A549 (cell line): Measurements from ENCODE around the gene ZNF853. TPM values are rescaled to one million over a fixed set of nuclear protein-coding genes. Genes with fewer than 3 reads are reported as not detected.
"Not testable (repeated sequence)": the region's sequence is repeated elsewhere in the genome, so short reads cannot be mapped to it uniquely, and the experiment has no call there.

Experiments used
- ATAC-seq, 2 experiments: fragments of 200-7000 bp in 1 of 2; fragments of >200 bp in 1 of 2; cut with Nextera tagmentation in 1 of 2; cut with Tn5 transposase in 1 of 2; 3 replicates each; pipeline versions ENCODE4 v1.8.0 to v1.9.1; 2018 to 2020; ENCODE audit warnings: mild to moderate bottlenecking in 1 of 2, moderate library complexity in 1 of 2
- CTCF ChIA-PET: fragments of 300-600 bp; sonication (Branson Sonifier 250); formaldehyde crosslinking; extraction: SDS; loops from one replicate; lab custom pipeline; 2021; ENCODE audit warnings: antibody characterized with exemption, inconsistent platforms; lab: Yijun Ruan, JAX
- POLR2A ChIA-PET: fragments of 350-600 bp; formaldehyde crosslinking; extraction: SDS; loops from one replicate; lab custom pipeline; 2021; ENCODE audit warnings: antibody characterized with exemption, inconsistent platforms; lab: Yijun Ruan, JAX
- DNase-seq, 2 experiments: peaks; one replicate each; pipeline versions ENCODE4 v3.0.0 to v3.0.0-alpha.2; 2011 to 2016; ENCODE audit warnings: low read depth in 1 of 2, low spot score in 1 of 2
- FAIRE-seq: peaks from 2 replicates; lab custom pipeline; 2011; peaks lifted over from hg19 to GRCh38; lab: Jason Lieb, UNC
- H3K27ac ChIP-seq, 2 experiments: fragments of >200 bp; sonication (Bioruptor Twin); formaldehyde crosslinking; 3 replicates each; pipeline ENCODE4 v1.5.1; 2016 to 2017
- H3K4me1 ChIP-seq: fragments of >200 bp; sonication (Bioruptor Twin); formaldehyde crosslinking; 3 replicates; pipeline ENCODE4 v1.6.1; 2016
- H3K4me2 ChIP-seq: fragments of >200 bp; sonication (Bioruptor Twin); formaldehyde crosslinking; 3 replicates; pipeline ENCODE4 v1.6.1; 2016
- H3K4me3 ChIP-seq: fragments of >200 bp; sonication (Bioruptor Twin); formaldehyde crosslinking; 3 replicates; pipeline ENCODE4 v1.5.1; 2016
- H3K9me3 ChIP-seq: fragments of >200 bp; sonication (Bioruptor Twin); formaldehyde crosslinking; 3 replicates; pipeline ENCODE4 v1.6.1; 2016
- BHLHE40 ChIP-seq: IDR thresholded peaks from 2 replicates; pipeline ENCODE4 v1.6.1; 2012; ENCODE audit warnings: low read depth, low read length, inconsistent platforms
- ESRRA ChIP-seq: fragments of 150-350 bp; IDR thresholded peaks from 2 replicates; pipeline ENCODE4 v1.6.1; 2014; ENCODE audit warnings: mild to moderate bottlenecking, low read length, borderline replicate concordance
- HDAC2 ChIP-seq: fragments of 200-600 bp; sonication (generic); IDR thresholded peaks from 2 replicates; pipeline ENCODE4 v1.6.1; 2016
- JUN ChIP-seq, 2 experiments: fragments of >200 bp; sonication (Bioruptor Twin); formaldehyde crosslinking; IDR thresholded peaks; 2 replicates in 1 of 2; 3 replicates in 1 of 2; pipeline ENCODE4 v1.6.1; 2016 to 2017
- KDM1A ChIP-seq: fragments of 200-600 bp; sonication (generic); IDR thresholded peaks from 2 replicates; pipeline ENCODE4 v1.6.1; 2016; ENCODE audit warnings: low read depth, mild to moderate bottlenecking
- MAFK ChIP-seq: fragments of 450-650 bp; IDR thresholded peaks from 2 replicates; pipeline ENCODE4 v1.6.1; 2014; ENCODE audit not compliant: partially characterized antibody
- MYC ChIP-seq: IDR thresholded peaks from 2 replicates; pipeline ENCODE4 v1.6.1; 2012; ENCODE audit warnings: mild to moderate bottlenecking, inconsistent platforms, low read length, improper control_type of control experiment, borderline replicate concordance
- PBX3 ChIP-seq: IDR thresholded peaks from 2 replicates; pipeline ENCODE4 v1.6.1; 2012
- PHF8 ChIP-seq: fragments of 200-600 bp; sonication (generic); IDR thresholded peaks from 2 replicates; pipeline ENCODE4 v1.6.1; 2016; ENCODE audit warnings: low read depth, mild to moderate bottlenecking, antibody characterized with exemption, moderate library complexity, borderline replicate concordance
- POLR2AphosphoS2 ChIP-seq: conservative IDR thresholded peaks from 2 replicates; pipeline ENCODE4 v1.6.1; 2012; ENCODE audit warnings: low read length, improper control_type of control experiment, inconsistent platforms
- RARB ChIP-seq: fragments of 250-450 bp; sonication (Bioruptor Pico); IDR thresholded peaks from 2 replicates; pipeline ENCODE4 v1.8.0; 2021; ENCODE audit warnings: mild to moderate bottlenecking, moderate library complexity
- RFX5 ChIP-seq: fragments of 450-650 bp; IDR thresholded peaks from 2 replicates; pipeline ENCODE4 v1.7.1; 2014; ENCODE audit warnings: antibody characterized with exemption, mild to moderate bottlenecking, moderate library complexity
- TP53 ChIP-seq: fragments of 250-450 bp; sonication (Bioruptor Pico); IDR thresholded peaks from 2 replicates; pipeline ENCODE4 v1.5.0; 2021; ENCODE audit warnings: mild to moderate bottlenecking, moderate library complexity
- WGBS: methylation state at CpG from one replicate; pipeline ENCODE4 v1.1.6; 2017; ENCODE audit errors: missing lambda C conversion rate; 5-methylcytosine and 5-hydroxymethylcytosine counted together
- polyA plus RNA-seq, 4 experiments: library from polyadenylated mRNA; depleted of rRNA in 3 of 4; stranded (reverse); fragments of >200 nt; fragmentation: RNase III in 1 of 4; extraction: RNeasy Plus Mini Kit Qiagen cat#74134 plus additional on column Dnase treatment in 1 of 4; gene quantifications; 2 replicates in 3 of 4; 3 replicates in 1 of 4; pipeline ENCODE4 v1.2.3, GENCODE V29; 2011 to 2017
- TF ChIP-seq, protein P1 (sequence below): fragments of >200 bp; sonication (Bioruptor Twin); formaldehyde crosslinking; IDR thresholded peaks from 3 replicates; pipeline ENCODE4 v1.5.1; 2016
- TF ChIP-seq, protein P2 (sequence below): fragments of 150-350 bp; IDR thresholded peaks from 2 replicates; pipeline ENCODE4 v1.6.1; 2014; ENCODE audit warnings: low read depth, mild to moderate bottlenecking, low read length

Gene ZNF853
- polyA plus RNA-seq, 2 of the 4 experiments (the other 2 are of a cell fraction) = 1.8 to 2.2 TPM

GRCh38 chr7:6579446-6579845 lies 36.0 kb upstream of the ZNF853 start:
- 98% methylated on average over 4 of the region's 4 CpGs for WGBS
- peak; percentile 31 to 38; a peak in 3 of 6 replicates for ATAC-seq

DNA sequence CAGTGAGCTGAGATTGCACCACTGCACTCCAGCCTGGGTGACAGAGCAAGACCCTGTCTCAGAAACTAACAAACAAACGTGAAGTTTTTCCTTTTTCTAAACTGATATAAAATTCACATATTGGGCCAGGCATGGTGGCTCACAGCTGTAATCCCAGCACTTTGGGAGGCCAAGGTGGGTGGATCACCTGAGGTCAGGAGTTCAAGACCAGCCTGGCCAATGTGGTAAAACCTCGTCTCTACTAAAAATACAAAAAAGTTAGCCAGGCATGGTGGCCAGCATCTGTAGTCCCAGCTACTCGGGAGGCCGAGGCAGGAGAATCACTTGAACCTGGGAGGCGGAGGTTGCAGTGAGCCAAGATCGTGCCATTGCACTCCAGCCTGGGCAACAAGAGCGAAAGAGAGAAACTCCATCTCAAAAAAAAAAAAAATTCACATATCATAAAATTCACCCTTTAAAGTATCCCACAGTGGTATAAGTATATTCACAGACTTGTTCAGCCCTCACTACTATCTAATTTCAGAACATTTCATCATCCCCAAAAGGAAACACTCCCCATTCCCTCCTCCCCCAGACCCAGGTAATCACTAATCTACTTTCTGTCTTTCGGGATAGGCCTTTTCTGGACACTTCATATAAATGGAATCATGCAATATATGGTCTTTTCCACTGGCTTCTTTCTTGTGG lies 29.5 kb upstream of the ZNF853 start:
- POLR2A ChIA-PET, H3K4me3 ChIP-seq, H3K4me2 ChIP-seq, ATAC-seq, FAIRE-seq, DNase-seq, H3K9me3 ChIP-seq, H3K27ac ChIP-seq, H3K4me1 ChIP-seq: not testable (repeated sequence)
- CTCF ChIA-PET = interaction anchor here (1.1 to 1.2 kb wide), 2 partner anchors 11 to 33 kb away, joined by 3 to 4 read pairs; no protein-coding TSS in a partner anchor
- 87% methylated on average over 8 of the region's 8 CpGs for WGBS

More at GRCh38 chr7:6579446-6579845, 36.0 kb upstream of the ZNF853 start:
- POLR2A ChIA-PET = no interaction called here
- H3K4me1 ChIP-seq = peaks cover 20% of the 10 kb centered on the region
- TF ChIP-seq, protein P1, sequence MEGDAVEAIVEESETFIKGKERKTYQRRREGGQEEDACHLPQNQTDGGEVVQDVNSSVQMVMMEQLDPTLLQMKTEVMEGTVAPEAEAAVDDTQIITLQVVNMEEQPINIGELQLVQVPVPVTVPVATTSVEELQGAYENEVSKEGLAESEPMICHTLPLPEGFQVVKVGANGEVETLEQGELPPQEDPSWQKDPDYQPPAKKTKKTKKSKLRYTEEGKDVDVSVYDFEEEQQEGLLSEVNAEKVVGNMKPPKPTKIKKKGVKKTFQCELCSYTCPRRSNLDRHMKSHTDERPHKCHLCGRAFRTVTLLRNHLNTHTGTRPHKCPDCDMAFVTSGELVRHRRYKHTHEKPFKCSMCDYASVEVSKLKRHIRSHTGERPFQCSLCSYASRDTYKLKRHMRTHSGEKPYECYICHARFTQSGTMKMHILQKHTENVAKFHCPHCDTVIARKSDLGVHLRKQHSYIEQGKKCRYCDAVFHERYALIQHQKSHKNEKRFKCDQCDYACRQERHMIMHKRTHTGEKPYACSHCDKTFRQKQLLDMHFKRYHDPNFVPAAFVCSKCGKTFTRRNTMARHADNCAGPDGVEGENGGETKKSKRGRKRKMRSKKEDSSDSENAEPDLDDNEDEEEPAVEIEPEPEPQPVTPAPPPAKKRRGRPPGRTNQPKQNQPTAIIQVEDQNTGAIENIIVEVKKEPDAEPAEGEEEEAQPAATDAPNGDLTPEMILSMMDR = no peak
- TF ChIP-seq JUN (IDR thresholded peaks at IDR 0.05) = no peak
- TF ChIP-seq KDM1A = no peak
- peak; percentile 62 for TF ChIP-seq MAFK
- TF ChIP-seq, protein P2, sequence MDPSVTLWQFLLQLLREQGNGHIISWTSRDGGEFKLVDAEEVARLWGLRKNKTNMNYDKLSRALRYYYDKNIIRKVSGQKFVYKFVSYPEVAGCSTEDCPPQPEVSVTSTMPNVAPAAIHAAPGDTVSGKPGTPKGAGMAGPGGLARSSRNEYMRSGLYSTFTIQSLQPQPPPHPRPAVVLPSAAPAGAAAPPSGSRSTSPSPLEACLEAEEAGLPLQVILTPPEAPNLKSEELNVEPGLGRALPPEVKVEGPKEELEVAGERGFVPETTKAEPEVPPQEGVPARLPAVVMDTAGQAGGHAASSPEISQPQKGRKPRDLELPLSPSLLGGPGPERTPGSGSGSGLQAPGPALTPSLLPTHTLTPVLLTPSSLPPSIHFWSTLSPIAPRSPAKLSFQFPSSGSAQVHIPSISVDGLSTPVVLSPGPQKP = no peak
- TF ChIP-seq RFX5 = no peak
- TF ChIP-seq POLR2AphosphoS2 = no peak
- no peak for TF ChIP-seq PBX3
- TF ChIP-seq MYC = no peak
- TF ChIP-seq, all 56 proteins: peak for 1
- peak in 1 of 2 experiments; percentile 61 for DNase-seq
- Histone ChIP-seq H3K9me3 (no peaks in the 10 kb centered on the region), H3K27ac (no peak overlapping the region), H3K4me2 (no peak overlapping the region), H3K4me3 (no peak overlapping the region)
- CTCF ChIA-PET = interaction anchor here (2.9 kb wide), 1 partner anchor 11 kb away, joined by 21 read pairs; the partner anchor contains the start of gene INTS15
- no peak for FAIRE-seq

DNA sequence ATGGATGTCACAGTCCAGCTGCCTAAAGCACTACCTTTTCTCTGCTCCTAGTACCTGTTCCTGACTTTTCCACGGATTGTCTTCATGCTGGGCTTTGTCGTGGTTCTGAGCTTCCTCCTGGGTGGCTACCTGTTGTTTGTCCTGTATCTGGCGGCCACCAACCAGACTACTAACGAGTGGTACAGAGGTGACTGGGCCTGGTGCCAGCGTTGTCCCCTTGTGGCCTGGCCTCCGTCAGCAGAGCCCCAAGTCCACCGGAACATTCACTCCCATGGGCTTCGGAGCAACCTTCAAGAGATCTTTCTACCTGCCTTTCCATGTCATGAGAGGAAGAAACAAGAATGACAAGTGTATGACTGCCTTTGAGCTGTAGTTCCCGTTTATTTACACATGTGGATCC lies 26.8 kb upstream of the ZNF853 start:
- ChIA-PET POLR2A (interaction anchor here (0.6 kb wide), 1 partner anchor 12 kb away, joined by 3 read pairs; no protein-coding TSS in a partner anchor), CTCF (interaction anchor here (1.6 to 4.7 kb wide), 4 partner anchors 13 to 73 kb away, joined by 7 to 58 read pairs (median 20); partner anchors contain the start of gene ZDHHC4)
- ATAC-seq (no peak), FAIRE-seq (no peak), DNase-seq (no peak)
- TF ChIP-seq PBX3 (no peak), HDAC2 (no peak), ESRRA (no peak), BHLHE40 (no peak), RARB (CRISPR knock-in tag) (no peak), PHF8 (no peak), TP53 (no peak)
- TF ChIP-seq, protein P2 = no peak
- no peak overlapping the region for H3K27ac ChIP-seq
- WGBS = 85% methylated on average over 9 of the region's 9 CpGs
- H3K4me1 ChIP-seq = peaks cover 11% of the 10 kb centered on the region
- no peak overlapping the region for H3K4me3 ChIP-seq
- H3K9me3 ChIP-seq = no peaks in the 10 kb centered on the region
- no peak overlapping the region for H3K4me2 ChIP-seq
